ENCODE measurements around the gene GLB1L.

DNA sequence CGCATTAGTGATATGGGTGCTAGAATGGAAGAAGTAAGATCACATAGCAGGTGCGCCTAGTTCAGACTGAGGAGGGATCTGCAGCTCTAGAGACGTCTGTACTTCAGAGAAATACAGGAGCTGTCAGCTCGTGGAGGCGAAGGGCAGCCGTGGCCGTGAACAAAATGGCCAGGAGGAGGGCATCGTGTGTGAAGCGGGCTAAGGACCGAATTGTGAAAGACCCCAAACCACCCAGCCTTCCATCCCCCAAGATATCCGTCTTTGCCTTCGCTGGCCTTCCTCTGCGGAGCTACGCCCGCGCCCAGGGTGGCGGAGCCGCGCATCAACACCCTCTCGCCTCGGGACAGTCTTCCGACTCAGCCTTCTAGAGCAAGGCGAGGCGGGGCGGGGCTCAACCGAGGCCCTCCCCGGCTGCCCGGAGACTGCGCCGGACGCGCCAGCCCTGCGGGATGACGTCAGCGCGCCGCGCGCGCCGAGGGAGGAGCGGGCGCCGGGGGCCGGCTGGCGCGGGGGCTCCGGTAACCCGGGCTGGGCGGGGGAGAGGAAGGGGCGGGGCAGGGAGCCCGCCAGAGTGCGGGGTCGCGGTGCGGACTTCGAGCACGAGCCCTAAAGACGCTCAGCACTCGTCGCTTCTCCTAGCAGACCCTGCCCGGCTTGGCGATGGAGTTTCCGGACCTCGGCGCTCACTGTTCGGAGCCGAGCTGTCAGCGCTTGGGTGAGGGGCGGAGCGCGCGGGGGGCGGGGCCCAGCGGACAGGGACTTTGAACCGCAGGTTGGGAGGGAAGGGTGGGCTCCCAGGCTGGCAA, 38.7 kb downstream of the GLB1L start, which contains the start of gene ZFAND2B:
- TF ChIP-seq CTCF (IDR thresholded peaks at IDR 0.05; ENCODE audit: low read length) (no peak), EZH2 (optimal IDR thresholded peaks at IDR 0.05; ENCODE audit: low read depth, low read length) (no peak)

Measured in MM.1S (cell line).